PC-9 (cell line): ENCODE measurements around the gene DLG2. TPM values are rescaled to one million over a fixed set of nuclear protein-coding genes. Genes with fewer than 3 reads are reported as not detected.

Experiments
- BruUV-seq: library from RNA; stranded (reverse); fragments of 400-500 nt; replicated peaks from 2 replicates; lab custom pipeline; 2021; lab: Mats Ljungman, UMichigan
- CTCF ChIA-PET: fragments of 300-600 bp; sonication (Branson Sonifier 250); formaldehyde crosslinking; loops from one replicate; lab custom pipeline; 2022; ENCODE audit warnings: antibody characterized with exemption; lab: Charles Lee
- POLR2A ChIA-PET: fragments of 300-600 bp; sonication (Branson Sonifier 250); formaldehyde crosslinking; loops from one replicate; lab custom pipeline; 2022; ENCODE audit warnings: antibody characterized with exemption; ENCODE audit not compliant: unreplicated experiment; lab: Charles Lee
- DNase-seq, 2 experiments: peaks; one replicate each; pipeline versions ENCODE4 v3.0.0 to v3.0.0-alpha.2; 2015 to 2022; ENCODE audit warnings: mixed read lengths in 1 of 2
- H2AFZ ChIP-seq: fragments of 200-600 bp; sonication (generic); 2 replicates; pipeline ENCODE4 v1.8.1; 2017; ENCODE audit warnings: antibody characterized with exemption
- H3F3A ChIP-seq: fragments of 200-600 bp; sonication (generic); 2 replicates; pipeline ENCODE4 v1.8.1; 2017; ENCODE audit warnings: antibody characterized with exemption, mild to moderate bottlenecking, low read depth; ENCODE audit not compliant: insufficient read depth
- H3K27ac ChIP-seq: fragments of 200-600 bp; sonication (generic); 2 replicates; pipeline ENCODE4 v1.6.1; 2016; ENCODE audit warnings: mixed run types
- H3K27me3 ChIP-seq: fragments of 200-600 bp; sonication (generic); 2 replicates; pipeline ENCODE4 v1.6.1; 2016; ENCODE audit warnings: low read depth, mixed run types; ENCODE audit not compliant: insufficient read depth
- H3K36me3 ChIP-seq: fragments of 200-600 bp; sonication (generic); 2 replicates; pipeline ENCODE4 v1.6.1; 2016; ENCODE audit warnings: low read depth, mixed run types
- H3K4me1 ChIP-seq: fragments of 200-600 bp; sonication (generic); replicated peaks from 2 replicates; pipeline ENCODE4 v1.6.1; 2016; ENCODE audit warnings: mixed run types; ENCODE audit not compliant: insufficient read depth
- H3K4me2 ChIP-seq: fragments of 200-600 bp; sonication (generic); 2 replicates; pipeline ENCODE4 v1.6.1; 2017; ENCODE audit warnings: mixed run types
- H3K4me3 ChIP-seq: fragments of 200-600 bp; sonication (generic); 2 replicates; pipeline ENCODE4 v1.6.1; 2016; ENCODE audit warnings: mixed run types
- H3K79me2 ChIP-seq: fragments of 200-600 bp; sonication (generic); 2 replicates; pipeline ENCODE4 v1.6.1; 2017; ENCODE audit warnings: low read depth, mixed run types
- H3K9me2 ChIP-seq: fragments of 200-600 bp; sonication (generic); 2 replicates; pipeline ENCODE4 v1.8.1; 2017; ENCODE audit warnings: mild to moderate bottlenecking; ENCODE audit not compliant: insufficient read depth
- H3K9me3 ChIP-seq: fragments of 200-600 bp; sonication (generic); 2 replicates; pipeline ENCODE4 v1.8.1; 2016; ENCODE audit warnings: low read depth; ENCODE audit not compliant: insufficient read depth
- H4K20me1 ChIP-seq: fragments of 200-600 bp; sonication (generic); 2 replicates; pipeline ENCODE4 v1.8.1; 2017; ENCODE audit not compliant: insufficient read depth
- CTCF ChIP-seq: fragments of 200-600 bp; sonication (generic); conservative IDR thresholded peaks from 2 replicates; pipeline ENCODE4 v1.6.1; 2017; ENCODE audit warnings: mixed run types, antibody characterized with exemption, mild to moderate bottlenecking, moderate library complexity
- EZH2 ChIP-seq: fragments of 200-600 bp; sonication (generic); IDR thresholded peaks from 2 replicates; pipeline ENCODE4 v1.8.0; 2017; ENCODE audit warnings: antibody characterized with exemption, low read depth
- intact Hi-C: fragments of 100-400 bp; cut with micrococcal nuclease; formaldehyde crosslinking; loops from one replicate; pipeline ENCODE4 v1.10.0; 2022; ENCODE audit not compliant: unreplicated experiment
- total RNA-seq: library from RNA; stranded (reverse); gene quantifications from 2 replicates; pipeline ENCODE4 v1.2.3, GENCODE V29; 2021

Gene DLG2
- total RNA-seq, 1 experiment from 2014 or later, result 6.4 TPM

- H3K4me1 ChIP-seq, result no peaks in the 10 kb centered on the region
- no peaks in the 10 kb centered on the region for H3K9me2 ChIP-seq
- H3K36me3 ChIP-seq, result no peaks in the 10 kb centered on the region
- CTCF ChIA-PET, result no interaction called here
- POLR2A ChIA-PET, result no interaction called here
- TF ChIP-seq EZH2, result no peak
- no peak for TF ChIP-seq CTCF
- intact Hi-C loops, result no loop called here
- H3K27ac ChIP-seq, result no peak overlapping the region
- DNase-seq, result no peak
- H3K9me3 ChIP-seq, result no peaks in the 10 kb centered on the region
- H3F3A ChIP-seq, result no peaks in the 10 kb centered on the region
- H3K27me3 ChIP-seq, result no peaks in the 10 kb centered on the region
- no peaks in the 10 kb centered on the region for H4K20me1 ChIP-seq
- H2AFZ ChIP-seq, result no peak overlapping the region
- BruUV-seq, result no TSS peak
- H3K4me2 ChIP-seq, result no peak overlapping the region
- H3K4me3 ChIP-seq, result no peak overlapping the region
- H3K79me2 ChIP-seq, result no peaks in the 10 kb centered on the region
Measured at GRCh38 chr11:85431319-85431718, 195.8 kb downstream of the DLG2 start.

DNA sequence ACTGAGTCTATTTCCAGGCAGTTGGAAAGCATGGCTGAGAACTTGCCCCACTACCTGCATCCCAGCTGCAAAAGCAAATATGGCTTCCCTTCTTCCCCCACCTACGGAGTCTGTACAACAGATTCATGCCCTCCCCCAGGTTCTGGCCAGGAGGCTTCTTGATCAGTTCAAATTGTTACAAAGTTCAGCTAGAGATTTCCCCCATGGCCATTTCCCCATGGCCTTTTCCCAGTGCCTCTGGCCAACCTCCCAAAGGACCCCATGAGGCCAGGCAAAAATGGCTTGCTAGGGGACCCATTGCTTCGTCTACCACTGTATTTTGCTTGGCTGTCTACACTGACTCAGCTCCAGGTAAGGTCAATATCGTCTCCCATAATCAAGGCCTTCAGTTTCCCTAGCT is 203.3 kb downstream of the DLG2 start:
- H3K79me2 ChIP-seq, result no peaks in the 10 kb centered on the region
- ChIA-PET CTCF (no interaction called here), POLR2A (no interaction called here)
- no peak overlapping the region for H3K4me3 ChIP-seq
- no peaks in the 10 kb centered on the region for H4K20me1 ChIP-seq
- no peaks in the 10 kb centered on the region for H3K36me3 ChIP-seq
- no peaks in the 10 kb centered on the region for H3K9me2 ChIP-seq
- H3K4me1 ChIP-seq, result no peaks in the 10 kb centered on the region
- H3F3A ChIP-seq, result no peaks in the 10 kb centered on the region
- DNase-seq, result no peak
- intact Hi-C loops, result no loop called here
- TF ChIP-seq EZH2, result no peak
- no peak for TF ChIP-seq CTCF
- BruUV-seq, result no TSS peak
- no peaks in the 10 kb centered on the region for H3K9me3 ChIP-seq
- no peak overlapping the region for H2AFZ ChIP-seq
- no peak overlapping the region for H3K27ac ChIP-seq
- no peak overlapping the region for H3K4me2 ChIP-seq
- H3K27me3 ChIP-seq, result no peaks in the 10 kb centered on the region

- H3F3A ChIP-seq, result no peaks in the 10 kb centered on the region
- H3K36me3 ChIP-seq, result no peaks in the 10 kb centered on the region
- H3K27ac ChIP-seq, result no peak overlapping the region
- TF ChIP-seq CTCF (no peak), EZH2 (no peak)
- no peaks in the 10 kb centered on the region for H4K20me1 ChIP-seq
- H3K9me3 ChIP-seq, result no peaks in the 10 kb centered on the region
- no peaks in the 10 kb centered on the region for H3K27me3 ChIP-seq
- intact Hi-C loops, result no loop called here
- no peaks in the 10 kb centered on the region for H3K9me2 ChIP-seq
- BruUV-seq, result no TSS peak
- H3K4me3 ChIP-seq, result no peak overlapping the region
- CTCF ChIA-PET, result no interaction called here
- no peak for DNase-seq
- POLR2A ChIA-PET, result no interaction called here
- H3K4me1 ChIP-seq, result no peaks in the 10 kb centered on the region
- no peak overlapping the region for H2AFZ ChIP-seq
- H3K4me2 ChIP-seq, result no peak overlapping the region
- no peaks in the 10 kb centered on the region for H3K79me2 ChIP-seq
Measured at GRCh38 chr11:85423316-85423715, 203.8 kb downstream of the DLG2 start.
